ENCODE results near the gene MCF2L. TPM values are rescaled to one million over a fixed set of nuclear protein-coding genes. Genes with fewer than 3 reads are reported as not detected.
"Not testable (repeated sequence)": the region's sequence is repeated elsewhere in the genome, so short reads cannot be mapped to it uniquely, and the experiment has no call there.

The MCF2L gene
- total RNA-seq, 2 donors from 2014 or later, result 47.6 to 64.7 TPM

- peaks cover 0 to 6% of the 10 kb centered on the region in 2 donors for H3K36me3 ChIP-seq
- no peaks in the 10 kb centered on the region for H3K27me3 ChIP-seq (replicated peaks; ENCODE audit: insufficient read depth)
- H3K27ac ChIP-seq, result no peak overlapping the region
- peaks cover 6% of the 10 kb centered on the region for H3K4me1 ChIP-seq (replicated peaks)
- TF ChIP-seq POLR2AphosphoS5 (IDR thresholded peaks at IDR 0.05) (no peak), CTCF (IDR thresholded peaks at IDR 0.05) (no peak), POLR2A (IDR thresholded peaks at IDR 0.05) (no peak)
- WGBS, result 81% methylated on average over 26 of the region's 27 CpGs
- no peaks in the 10 kb centered on the region for H3K9me3 ChIP-seq
- intact Hi-C loops (cut with DNase I), result no loop called here
- no peak overlapping the region for H3K4me3 ChIP-seq
- DNase-seq (ENCODE audit: low spot score), result no peak
Measured at GRCh38 chr13:113078902-113079780, 110.1 kb downstream of the MCF2L start.

DNA sequence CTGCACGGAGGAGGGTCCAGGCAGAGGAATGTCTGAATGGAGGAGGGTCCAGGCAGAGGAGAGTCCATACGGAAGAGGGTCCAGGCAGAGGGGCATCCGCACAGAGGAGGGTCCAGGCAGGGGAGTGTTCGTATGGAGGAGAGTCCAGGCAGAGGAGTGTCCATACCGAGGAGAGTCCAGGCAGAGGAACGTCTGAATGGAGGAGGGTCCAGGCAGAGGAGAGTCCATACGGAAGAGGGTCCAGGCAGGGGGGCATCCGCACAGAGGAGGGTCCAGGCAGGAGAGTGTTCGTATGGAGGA lies 110.7 kb downstream of the MCF2L start:
- H3K36me3 ChIP-seq; H3K27ac ChIP-seq; H3K4me3 ChIP-seq; intact Hi-C loops (cut with DNase I); H3K9me3 ChIP-seq; H3K27me3 ChIP-seq (replicated peaks; ENCODE audit: insufficient read depth); DNase-seq (ENCODE audit: low spot score); H3K4me1 ChIP-seq (replicated peaks): not testable (repeated sequence)
- WGBS, result 66% methylated on average over 9 of the region's 9 CpGs

DNA sequence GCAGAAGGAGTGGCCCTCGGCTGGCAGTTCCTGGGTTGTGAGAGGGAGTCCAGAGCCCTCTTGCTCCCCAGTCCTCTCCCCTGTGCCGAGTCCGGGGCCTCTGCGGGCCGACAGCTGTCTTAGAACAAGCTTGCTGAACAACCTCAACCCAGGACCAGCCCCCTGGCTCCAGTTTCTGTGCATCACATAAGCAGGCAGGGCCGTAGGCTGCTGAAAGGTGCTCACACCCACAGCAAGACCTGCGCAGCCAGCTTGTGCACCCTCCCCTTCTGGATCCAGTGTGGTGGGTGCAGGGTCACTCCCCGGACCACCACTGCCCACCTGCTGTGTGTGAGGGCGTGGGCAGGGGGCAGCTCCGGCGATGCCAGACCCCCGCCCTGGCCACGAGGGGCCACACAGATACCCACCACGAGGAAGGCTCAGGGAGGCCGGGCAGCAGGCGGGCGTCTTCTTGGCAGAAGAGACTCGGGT lies 111.4 kb downstream of the MCF2L start:
- intact Hi-C loops (cut with DNase I), result no loop called here
- Histone ChIP-seq H3K4me1 (replicated peaks) (peaks cover 6% of the 10 kb centered on the region), H3K27ac (no peak overlapping the region), H3K27me3 (replicated peaks; ENCODE audit: insufficient read depth) (no peaks in the 10 kb centered on the region), H3K9me3 (no peaks in the 10 kb centered on the region), H3K36me3 (peaks cover 0 to 6% of the 10 kb centered on the region in 2 donors), H3K4me3 (no peak overlapping the region)
- 90% methylated on average over 18 of the region's 18 CpGs for WGBS
- TF ChIP-seq POLR2AphosphoS5 (IDR thresholded peaks at IDR 0.05), result no peak
- no peak for TF ChIP-seq CTCF (IDR thresholded peaks at IDR 0.05)
- TF ChIP-seq POLR2A (IDR thresholded peaks at IDR 0.05), result no peak
- no peak for DNase-seq (ENCODE audit: low spot score)

- no peak for TF ChIP-seq CTCF (IDR thresholded peaks at IDR 0.05)
- TF ChIP-seq POLR2AphosphoS5 (IDR thresholded peaks at IDR 0.05), result no peak
- no peak for TF ChIP-seq POLR2A (IDR thresholded peaks at IDR 0.05)
- H3K27ac ChIP-seq, result no peak overlapping the region
- peaks cover 0 to 6% of the 10 kb centered on the region in 2 donors for H3K36me3 ChIP-seq
- no peak overlapping the region for H3K4me3 ChIP-seq
- H3K4me1 ChIP-seq (replicated peaks), result peaks cover 6% of the 10 kb centered on the region
- WGBS, result 83% methylated on average over 25 of the region's 25 CpGs
- no peak for DNase-seq (ENCODE audit: low spot score)
- intact Hi-C loops (cut with DNase I), result no loop called here
- H3K9me3 ChIP-seq, result no peaks in the 10 kb centered on the region
- no peaks in the 10 kb centered on the region for H3K27me3 ChIP-seq (replicated peaks; ENCODE audit: insufficient read depth)
Measured at GRCh38 chr13:113080901-113081521, 112.0 kb downstream of the MCF2L start.

DNA sequence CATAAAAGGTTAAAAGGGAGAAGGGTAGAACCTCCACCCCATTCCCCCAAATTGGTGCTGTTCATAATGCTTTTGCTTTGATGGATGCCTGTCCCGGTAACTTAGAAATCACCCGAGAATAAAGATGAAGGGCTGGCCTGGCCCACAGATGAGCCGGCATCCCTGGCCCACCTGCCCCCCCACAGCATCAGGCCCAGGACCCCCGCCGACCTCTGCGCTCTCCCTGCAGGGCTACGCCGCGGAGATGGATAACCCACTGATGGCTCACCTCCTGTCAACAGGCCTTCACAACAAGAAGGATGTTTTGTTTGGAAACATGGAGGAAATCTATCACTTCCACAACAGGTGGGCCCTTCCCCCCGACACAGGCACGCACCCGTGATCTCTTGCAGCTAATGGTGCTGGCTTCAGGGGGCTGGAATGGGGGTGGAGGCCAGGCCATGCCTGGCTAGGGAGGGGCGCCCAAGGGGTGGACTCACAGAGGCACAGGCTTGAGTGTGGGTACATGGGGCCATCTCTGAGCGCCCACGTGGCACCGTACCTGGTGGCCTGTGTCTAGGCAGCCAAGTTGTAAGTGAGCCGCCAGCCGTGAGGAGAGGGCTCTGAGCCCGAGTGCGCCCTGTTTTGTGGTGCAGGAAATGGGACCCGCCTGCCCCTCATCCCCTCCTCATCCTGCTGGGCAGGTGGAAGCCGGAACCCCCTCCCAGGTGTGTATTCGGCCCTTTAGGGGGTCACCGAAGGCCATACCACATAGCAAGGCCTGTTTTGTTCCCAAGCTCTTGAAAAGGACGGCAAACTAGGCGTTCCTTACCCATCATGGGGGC lies 113.4 kb downstream of the MCF2L start:
- Histone ChIP-seq H3K9me3 (no peaks in the 10 kb centered on the region), H3K27ac (no peak overlapping the region), H3K4me1 (replicated peaks) (peaks cover 6% of the 10 kb centered on the region), H3K4me3 (no peak overlapping the region), H3K36me3 (peaks cover 0 to 6% of the 10 kb centered on the region in 2 donors), H3K27me3 (replicated peaks; ENCODE audit: insufficient read depth) (no peaks in the 10 kb centered on the region)
- WGBS, result 83% methylated on average over 26 of the region's 26 CpGs
- intact Hi-C loops (cut with DNase I), result no loop called here
- TF ChIP-seq POLR2A (IDR thresholded peaks at IDR 0.05), result no peak
- no peak for TF ChIP-seq CTCF (IDR thresholded peaks at IDR 0.05)
- TF ChIP-seq POLR2AphosphoS5 (IDR thresholded peaks at IDR 0.05), result no peak
- DNase-seq (ENCODE audit: low spot score), result no peak
